ENCODE measurements around the gene RAI1. TPM values are rescaled to one million over a fixed set of nuclear protein-coding genes. Genes with fewer than 3 reads are reported as not detected.

The RAI1 gene
- total and polyA plus RNA-seq, 2 experiments from 2014 or later = 0.87 to 0.89 TPM

- no peaks in the 10 kb centered on the region for H3F3A ChIP-seq (replicated peaks; ENCODE audit: low read depth)
- H3K27ac ChIP-seq (ENCODE audit: low read depth) = no peak overlapping the region
- H3K4me3 Mint-ChIP-seq = no peak overlapping the region
- peaks cover 18% of the 10 kb centered on the region; the same call in 1 of the 2 replicates for H3K4me1 ChIP-seq (ENCODE audit: insufficient read depth)
- H3K9me2 ChIP-seq (ENCODE audit: insufficient read depth) = no peaks in the 10 kb centered on the region
- H3K27me3 ChIP-seq (ENCODE audit: insufficient read depth) = peaks cover 100% of the 10 kb centered on the region
- peaks cover 28% of the 10 kb centered on the region for H3K4me1 Mint-ChIP-seq
- DNase-seq (ENCODE audit: low spot score) = no peak
- H3K27ac Mint-ChIP-seq = no peak overlapping the region
- H3K27me3 Mint-ChIP-seq (ENCODE audit: insufficient read depth, low read depth, poor library complexity) = peaks cover 60% of the 10 kb centered on the region
- no peaks in the 10 kb centered on the region for H3K79me2 ChIP-seq (replicated peaks; ENCODE audit: insufficient read depth)
- H3K4me2 ChIP-seq = no peak overlapping the region
- TF ChIP-seq, protein P1, sequence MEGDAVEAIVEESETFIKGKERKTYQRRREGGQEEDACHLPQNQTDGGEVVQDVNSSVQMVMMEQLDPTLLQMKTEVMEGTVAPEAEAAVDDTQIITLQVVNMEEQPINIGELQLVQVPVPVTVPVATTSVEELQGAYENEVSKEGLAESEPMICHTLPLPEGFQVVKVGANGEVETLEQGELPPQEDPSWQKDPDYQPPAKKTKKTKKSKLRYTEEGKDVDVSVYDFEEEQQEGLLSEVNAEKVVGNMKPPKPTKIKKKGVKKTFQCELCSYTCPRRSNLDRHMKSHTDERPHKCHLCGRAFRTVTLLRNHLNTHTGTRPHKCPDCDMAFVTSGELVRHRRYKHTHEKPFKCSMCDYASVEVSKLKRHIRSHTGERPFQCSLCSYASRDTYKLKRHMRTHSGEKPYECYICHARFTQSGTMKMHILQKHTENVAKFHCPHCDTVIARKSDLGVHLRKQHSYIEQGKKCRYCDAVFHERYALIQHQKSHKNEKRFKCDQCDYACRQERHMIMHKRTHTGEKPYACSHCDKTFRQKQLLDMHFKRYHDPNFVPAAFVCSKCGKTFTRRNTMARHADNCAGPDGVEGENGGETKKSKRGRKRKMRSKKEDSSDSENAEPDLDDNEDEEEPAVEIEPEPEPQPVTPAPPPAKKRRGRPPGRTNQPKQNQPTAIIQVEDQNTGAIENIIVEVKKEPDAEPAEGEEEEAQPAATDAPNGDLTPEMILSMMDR (conservative IDR thresholded peaks at IDR 0.05; ENCODE audit: low read depth in 2 of 2) = no peak
- no peak for TF ChIP-seq NANOG (IDR thresholded peaks at IDR 0.05; ENCODE audit: borderline replicate concordance)
- no peak for TF ChIP-seq JUNB (IDR thresholded peaks at IDR 0.05; ENCODE audit: unreplicated experiment)
- no peak for TF ChIP-seq ZNF114 (CRISPR knock-in tag; IDR thresholded peaks at IDR 0.05)
- TF ChIP-seq, protein P2, sequence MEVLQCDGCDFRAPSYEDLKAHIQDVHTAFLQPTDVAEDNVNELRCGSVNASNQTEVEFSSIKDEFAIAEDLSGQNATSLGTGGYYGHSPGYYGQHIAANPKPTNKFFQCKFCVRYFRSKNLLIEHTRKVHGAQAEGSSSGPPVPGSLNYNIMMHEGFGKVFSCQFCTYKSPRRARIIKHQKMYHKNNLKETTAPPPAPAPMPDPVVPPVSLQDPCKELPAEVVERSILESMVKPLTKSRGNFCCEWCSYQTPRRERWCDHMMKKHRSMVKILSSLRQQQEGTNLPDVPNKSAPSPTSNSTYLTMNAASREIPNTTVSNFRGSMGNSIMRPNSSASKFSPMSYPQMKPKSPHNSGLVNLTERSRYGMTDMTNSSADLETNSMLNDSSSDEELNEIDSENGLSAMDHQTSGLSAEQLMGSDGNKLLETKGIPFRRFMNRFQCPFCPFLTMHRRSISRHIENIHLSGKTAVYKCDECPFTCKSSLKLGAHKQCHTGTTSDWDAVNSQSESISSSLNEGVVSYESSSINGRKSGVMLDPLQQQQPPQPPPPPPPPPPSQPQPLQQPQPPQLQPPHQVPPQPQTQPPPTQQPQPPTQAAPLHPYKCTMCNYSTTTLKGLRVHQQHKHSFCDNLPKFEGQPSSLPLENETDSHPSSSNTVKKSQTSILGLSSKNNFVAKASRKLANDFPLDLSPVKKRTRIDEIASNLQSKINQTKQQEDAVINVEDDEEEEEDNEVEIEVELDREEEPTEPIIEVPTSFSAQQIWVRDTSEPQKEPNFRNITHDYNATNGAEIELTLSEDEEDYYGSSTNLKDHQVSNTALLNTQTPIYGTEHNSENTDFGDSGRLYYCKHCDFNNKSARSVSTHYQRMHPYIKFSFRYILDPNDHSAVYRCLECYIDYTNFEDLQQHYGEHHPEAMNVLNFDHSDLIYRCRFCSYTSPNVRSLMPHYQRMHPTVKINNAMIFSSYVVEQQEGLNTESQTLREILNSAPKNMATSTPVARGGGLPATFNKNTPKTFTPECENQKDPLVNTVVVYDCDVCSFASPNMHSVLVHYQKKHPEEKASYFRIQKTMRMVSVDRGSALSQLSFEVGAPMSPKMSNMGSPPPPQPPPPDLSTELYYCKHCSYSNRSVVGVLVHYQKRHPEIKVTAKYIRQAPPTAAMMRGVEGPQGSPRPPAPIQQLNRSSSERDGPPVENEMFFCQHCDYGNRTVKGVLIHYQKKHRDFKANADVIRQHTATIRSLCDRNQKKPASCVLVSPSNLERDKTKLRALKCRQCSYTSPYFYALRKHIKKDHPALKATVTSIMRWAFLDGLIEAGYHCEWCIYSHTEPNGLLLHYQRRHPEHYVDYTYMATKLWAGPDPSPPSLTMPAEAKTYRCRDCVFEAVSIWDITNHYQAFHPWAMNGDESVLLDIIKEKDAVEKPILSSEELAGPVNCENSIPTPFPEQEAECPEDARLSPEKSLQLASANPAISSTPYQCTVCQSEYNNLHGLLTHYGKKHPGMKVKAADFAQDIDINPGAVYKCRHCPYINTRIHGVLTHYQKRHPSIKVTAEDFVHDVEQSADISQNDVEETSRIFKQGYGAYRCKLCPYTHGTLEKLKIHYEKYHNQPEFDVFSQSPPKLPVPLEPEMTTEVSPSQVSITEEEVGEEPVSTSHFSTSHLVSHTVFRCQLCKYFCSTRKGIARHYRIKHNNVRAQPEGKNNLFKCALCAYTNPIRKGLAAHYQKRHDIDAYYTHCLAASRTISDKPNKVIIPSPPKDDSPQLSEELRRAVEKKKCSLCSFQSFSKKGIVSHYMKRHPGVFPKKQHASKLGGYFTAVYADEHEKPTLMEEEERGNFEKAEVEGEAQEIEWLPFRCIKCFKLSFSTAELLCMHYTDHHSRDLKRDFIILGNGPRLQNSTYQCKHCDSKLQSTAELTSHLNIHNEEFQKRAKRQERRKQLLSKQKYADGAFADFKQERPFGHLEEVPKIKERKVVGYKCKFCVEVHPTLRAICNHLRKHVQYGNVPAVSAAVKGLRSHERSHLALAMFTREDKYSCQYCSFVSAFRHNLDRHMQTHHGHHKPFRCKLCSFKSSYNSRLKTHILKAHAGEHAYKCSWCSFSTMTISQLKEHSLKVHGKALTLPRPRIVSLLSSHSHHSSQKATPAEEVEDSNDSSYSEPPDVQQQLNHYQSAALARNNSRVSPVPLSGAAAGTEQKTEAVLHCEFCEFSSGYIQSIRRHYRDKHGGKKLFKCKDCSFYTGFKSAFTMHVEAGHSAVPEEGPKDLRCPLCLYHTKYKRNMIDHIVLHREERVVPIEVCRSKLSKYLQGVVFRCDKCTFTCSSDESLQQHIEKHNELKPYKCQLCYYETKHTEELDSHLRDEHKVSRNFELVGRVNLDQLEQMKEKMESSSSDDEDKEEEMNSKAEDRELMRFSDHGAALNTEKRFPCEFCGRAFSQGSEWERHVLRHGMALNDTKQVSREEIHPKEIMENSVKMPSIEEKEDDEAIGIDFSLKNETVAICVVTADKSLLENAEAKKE (CRISPR knock-in tag; IDR thresholded peaks at IDR 0.05) = no peak
- no peak for TF ChIP-seq ETS1 (IDR thresholded peaks at IDR 0.05)
- TF ChIP-seq, protein P3, sequence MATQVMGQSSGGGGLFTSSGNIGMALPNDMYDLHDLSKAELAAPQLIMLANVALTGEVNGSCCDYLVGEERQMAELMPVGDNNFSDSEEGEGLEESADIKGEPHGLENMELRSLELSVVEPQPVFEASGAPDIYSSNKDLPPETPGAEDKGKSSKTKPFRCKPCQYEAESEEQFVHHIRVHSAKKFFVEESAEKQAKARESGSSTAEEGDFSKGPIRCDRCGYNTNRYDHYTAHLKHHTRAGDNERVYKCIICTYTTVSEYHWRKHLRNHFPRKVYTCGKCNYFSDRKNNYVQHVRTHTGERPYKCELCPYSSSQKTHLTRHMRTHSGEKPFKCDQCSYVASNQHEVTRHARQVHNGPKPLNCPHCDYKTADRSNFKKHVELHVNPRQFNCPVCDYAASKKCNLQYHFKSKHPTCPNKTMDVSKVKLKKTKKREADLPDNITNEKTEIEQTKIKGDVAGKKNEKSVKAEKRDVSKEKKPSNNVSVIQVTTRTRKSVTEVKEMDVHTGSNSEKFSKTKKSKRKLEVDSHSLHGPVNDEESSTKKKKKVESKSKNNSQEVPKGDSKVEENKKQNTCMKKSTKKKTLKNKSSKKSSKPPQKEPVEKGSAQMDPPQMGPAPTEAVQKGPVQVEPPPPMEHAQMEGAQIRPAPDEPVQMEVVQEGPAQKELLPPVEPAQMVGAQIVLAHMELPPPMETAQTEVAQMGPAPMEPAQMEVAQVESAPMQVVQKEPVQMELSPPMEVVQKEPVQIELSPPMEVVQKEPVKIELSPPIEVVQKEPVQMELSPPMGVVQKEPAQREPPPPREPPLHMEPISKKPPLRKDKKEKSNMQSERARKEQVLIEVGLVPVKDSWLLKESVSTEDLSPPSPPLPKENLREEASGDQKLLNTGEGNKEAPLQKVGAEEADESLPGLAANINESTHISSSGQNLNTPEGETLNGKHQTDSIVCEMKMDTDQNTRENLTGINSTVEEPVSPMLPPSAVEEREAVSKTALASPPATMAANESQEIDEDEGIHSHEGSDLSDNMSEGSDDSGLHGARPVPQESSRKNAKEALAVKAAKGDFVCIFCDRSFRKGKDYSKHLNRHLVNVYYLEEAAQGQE (IDR thresholded peaks at IDR 0.05; ENCODE audit: unreplicated experiment) = no peak
- TF ChIP-seq ZNF331 (CRISPR knock-in tag; IDR thresholded peaks at IDR 0.05; ENCODE audit: low read depth) = no peak
- no peak overlapping the region for H3K4me3 ChIP-seq
- no peak overlapping the region for H2AFZ ChIP-seq
- H3K9me3 Mint-ChIP-seq = no peaks in the 10 kb centered on the region
- H3K36me3 Mint-ChIP-seq (ENCODE audit: low read depth) = no peaks in the 10 kb centered on the region
- ATAC-seq = no peak
- H4K20me1 ChIP-seq (replicated peaks; ENCODE audit: insufficient read depth) = no peaks in the 10 kb centered on the region; the same call in 1 of the 2 replicates
- H3K36me3 ChIP-seq (ENCODE audit: insufficient read depth) = no peaks in the 10 kb centered on the region
Measured at GRCh38 chr17:17714879-17715278, 33.6 kb downstream of the RAI1 start.

Data from GM23338 (cell line).